H1 (cell line): ENCODE measurements around the gene STRN4. TPM values are rescaled to one million over a fixed set of nuclear protein-coding genes. Genes with fewer than 3 reads are reported as not detected.
A peak's percentile ranks its signal among the peaks of the same experiment; 100 is the strongest.

Experiments used
- CTCF ChIA-PET: fragments of 300-600 bp; sonication (Branson Sonifier 250); formaldehyde crosslinking; loops from one replicate; lab custom pipeline; 2021; ENCODE audit not compliant: partially characterized antibody; lab: Charles Lee
- POLR2A ChIA-PET: fragments of 300-600 bp; sonication (Branson Sonifier 250); formaldehyde crosslinking; loops from one replicate; lab custom pipeline; 2021; ENCODE audit warnings: inconsistent platforms; ENCODE audit not compliant: partially characterized antibody; lab: Charles Lee
- DNase-seq, 2 experiments: peaks; one replicate each; pipeline versions ENCODE4 v3.0.0 to v3.0.0-alpha.2; 2010 to 2022; ENCODE audit warnings: low spot score in 2 of 2, low read depth in 1 of 2, mixed read lengths in 1 of 2
- FAIRE-seq: peaks from 2 replicates; lab custom pipeline; 2011; peaks lifted over from hg19 to GRCh38; lab: Jason Lieb, UNC
- H2AFZ ChIP-seq: 2 replicates; pipeline ENCODE4 v1.8.1; 2012; ENCODE audit warnings: low read length, inconsistent platforms
- H2AK5ac ChIP-seq: 2 replicates; pipeline ENCODE4 v1.6.1; 2013; ENCODE audit warnings: low read depth, low read length
- H2BK120ac ChIP-seq: replicated peaks from 2 replicates; pipeline ENCODE3; 2013; ENCODE audit warnings: low read depth, low read length, inconsistent platforms
- H2BK12ac ChIP-seq: 2 replicates; pipeline ENCODE4 v1.6.1; 2013; ENCODE audit warnings: low read depth, low read length
- H2BK15ac ChIP-seq: 2 replicates; pipeline ENCODE4 v1.6.1; 2013; ENCODE audit warnings: low read length
- H2BK20ac ChIP-seq: 2 replicates; pipeline ENCODE4 v1.6.1; 2013; ENCODE audit warnings: low read length
- H2BK5ac ChIP-seq: 2 replicates; pipeline ENCODE4 v1.6.1; 2013; ENCODE audit warnings: low read depth, low read length
- H3K14ac ChIP-seq: 2 replicates; pipeline ENCODE4 v1.6.1; 2013; ENCODE audit warnings: inconsistent platforms; ENCODE audit not compliant: insufficient read length
- H3K18ac ChIP-seq: 2 replicates; pipeline ENCODE4 v1.6.1; 2013; ENCODE audit warnings: low read length; ENCODE audit errors: extremely low read depth
- H3K23ac ChIP-seq: 2 replicates; pipeline ENCODE4 v1.6.1; 2013; ENCODE audit warnings: inconsistent platforms; ENCODE audit not compliant: insufficient read length
- H3K23me2 ChIP-seq: 2 replicates; pipeline ENCODE4 v1.6.1; 2013; ENCODE audit warnings: low read depth, low read length
- H3K27ac ChIP-seq: 2 replicates; pipeline ENCODE4 v1.6.1; 2011; ENCODE audit warnings: low read depth, low read length, inconsistent platforms
- H3K27me3 ChIP-seq, 4 experiments: replicated peaks in 1 of 4; 1 replicate in 1 of 4; 2 replicates in 3 of 4; pipeline versions ENCODE4 v1.6.1 to v1.8.1; 2011 to 2013; ENCODE audit warnings: low read length in 3 of 4, mild to moderate bottlenecking in 3 of 4, inconsistent platforms in 2 of 4, mixed read lengths in 2 of 4, moderate library complexity in 1 of 4; ENCODE audit not compliant: control insufficient read depth in 3 of 4, insufficient read depth in 3 of 4; ENCODE audit errors: extremely low read depth in 1 of 4
- H3K36me3 ChIP-seq, 4 experiments: 2 replicates each; pipeline versions ENCODE4 v1.6.1 to v1.8.1; 2011 to 2013; ENCODE audit warnings: mild to moderate bottlenecking in 4 of 4, low read length in 3 of 4, moderate library complexity in 2 of 4, control low read depth in 1 of 4, inconsistent platforms in 1 of 4; ENCODE audit not compliant: insufficient read depth in 4 of 4, control insufficient read depth in 2 of 4
- H3K4ac ChIP-seq: replicated peaks from 2 replicates; pipeline ENCODE3; 2013; ENCODE audit warnings: low read length, low read depth, mixed read lengths, inconsistent platforms; ENCODE audit not compliant: insufficient read length
- H3K4me1 ChIP-seq, 4 experiments: replicated peaks in 1 of 4; 1 replicate in 1 of 4; 2 replicates in 3 of 4; pipeline versions ENCODE4 v1.6.1 to v1.8.1; 2011 to 2013; ENCODE audit warnings: low read length in 3 of 4, inconsistent platforms in 2 of 4, mixed read lengths in 1 of 4; ENCODE audit not compliant: insufficient read depth in 4 of 4, control insufficient read depth in 3 of 4
- H3K4me2 ChIP-seq, 2 experiments: 2 replicates each; pipeline versions ENCODE4 v1.6.1 to v1.8.1; 2011 to 2013; ENCODE audit warnings: low read depth in 2 of 2, low read length in 2 of 2, control low read depth in 1 of 2, inconsistent platforms in 1 of 2, mild to moderate bottlenecking in 1 of 2; ENCODE audit not compliant: insufficient read depth in 1 of 2
- H3K4me3 ChIP-seq, 4 experiments: fragments of 200-600, 300-600 bp in 1 of 4; sonication (generic), shearing (Covaris generic), sonication (Bioruptor Twin) in 1 of 4; 2 replicates each; pipeline versions ENCODE4 v1.5.1 to v1.8.1; 2011 to 2016; ENCODE audit warnings: low read length in 4 of 4, low read depth in 3 of 4, control low read depth in 2 of 4, inconsistent platforms in 2 of 4, mild to moderate bottlenecking in 2 of 4, mixed read lengths in 1 of 4, moderate library complexity in 1 of 4; ENCODE audit not compliant: insufficient read depth in 2 of 4; ENCODE audit errors: extremely low read depth in 1 of 4
- H3K56ac ChIP-seq: replicated peaks from 2 replicates; pipeline ENCODE3; 2013; ENCODE audit warnings: low read depth, mild to moderate bottlenecking, mixed read lengths, low read length, inconsistent platforms; ENCODE audit not compliant: insufficient read length
- H3K79me1 ChIP-seq: 2 replicates; pipeline ENCODE4 v1.6.1; 2013; ENCODE audit warnings: low read depth, low read length, control low read depth
- H3K79me2 ChIP-seq, 2 experiments: 2 replicates each; pipeline versions ENCODE4 v1.6.1 to v1.8.1; 2012 to 2013; ENCODE audit warnings: low read length in 2 of 2, mild to moderate bottlenecking in 2 of 2, inconsistent platforms in 1 of 2; ENCODE audit not compliant: insufficient read depth in 2 of 2, control insufficient read depth in 1 of 2
- H3K9ac ChIP-seq, 4 experiments: replicated peaks in 1 of 4; 1 replicate in 1 of 4; 2 replicates in 3 of 4; pipeline versions ENCODE4 v1.6.1 to v1.8.1; 2011 to 2013; ENCODE audit warnings: low read depth in 3 of 4, low read length in 3 of 4, control low read depth in 2 of 4, mild to moderate bottlenecking in 2 of 4, moderate library complexity in 2 of 4, inconsistent platforms in 1 of 4; ENCODE audit errors: extremely low read depth in 1 of 4
- H3K9me3 ChIP-seq, 2 experiments: 2 replicates each; pipeline versions ENCODE4 v1.6.1 to v1.8.1; 2012 to 2013; ENCODE audit warnings: mild to moderate bottlenecking in 2 of 2, moderate library complexity in 2 of 2, control low read depth in 1 of 2, inconsistent platforms in 1 of 2, low read depth in 1 of 2, low read length in 1 of 2, mixed read lengths in 1 of 2; ENCODE audit not compliant: insufficient read depth in 2 of 2
- H4K20me1 ChIP-seq, 2 experiments: replicated peaks in 1 of 2; 2 replicates each; pipeline versions ENCODE3 to v1.8.1; 2011 to 2013; ENCODE audit warnings: inconsistent platforms in 2 of 2, low read length in 2 of 2, mild to moderate bottlenecking in 1 of 2; ENCODE audit not compliant: insufficient read depth in 2 of 2, control insufficient read depth in 1 of 2
- H4K5ac ChIP-seq: 2 replicates; pipeline ENCODE4 v1.6.1; 2013; ENCODE audit warnings: low read length, low read depth, mixed read lengths, inconsistent platforms; ENCODE audit not compliant: insufficient read length
- H4K8ac ChIP-seq: 2 replicates; pipeline ENCODE4 v1.8.0; 2013; ENCODE audit warnings: mild to moderate bottlenecking, moderate library complexity, low read length, inconsistent platforms; ENCODE audit not compliant: insufficient read depth; ENCODE audit errors: extremely low read depth
- H4K91ac ChIP-seq: replicated peaks from 2 replicates; pipeline ENCODE3; 2013; ENCODE audit warnings: low read length, mixed read lengths, inconsistent platforms; ENCODE audit not compliant: insufficient read length
- KDM4A ChIP-seq: IDR thresholded peaks from one replicate; pipeline ENCODE4 v1.7.1; 2012; ENCODE audit warnings: low read depth, mild to moderate bottlenecking, moderate library complexity, low read length, inconsistent platforms; ENCODE audit not compliant: severe bottlenecking
- MAFK ChIP-seq: IDR thresholded peaks from 2 replicates; pipeline ENCODE4 v1.6.1; 2012; ENCODE audit warnings: low read depth, mild to moderate bottlenecking, improper control_type of control experiment, low read length
- NANOG ChIP-seq: IDR thresholded peaks from 2 replicates; pipeline ENCODE4 v1.6.1; 2011; ENCODE audit warnings: low read length, low read depth, mild to moderate bottlenecking, inconsistent platforms; ENCODE audit not compliant: insufficient read depth, poor library complexity, severe bottlenecking
- RAD21 ChIP-seq, 2 experiments: IDR thresholded peaks in 1 of 2; conservative IDR thresholded peaks in 1 of 2; 2 replicates each; pipeline ENCODE4 v1.6.1; 2011; ENCODE audit warnings: low read depth in 2 of 2, low read length in 2 of 2, improper control_type of control experiment in 1 of 2, inconsistent platforms in 1 of 2, mild to moderate bottlenecking in 1 of 2, moderate library complexity in 1 of 2
- RBBP5 ChIP-seq: IDR thresholded peaks from 2 replicates; pipeline ENCODE4 v1.7.1; 2012; ENCODE audit warnings: low read depth, mild to moderate bottlenecking, inconsistent platforms, low read length, moderate library complexity, borderline replicate concordance
- WGBS, 2 experiments: shearing (Covaris generic) in 1 of 2; methylation state at CpG; one replicate each; pipeline versions ENCODE4 v1.1.6 to v1.1.7; 2013 to 2015; ENCODE audit warnings: low lambda C conversion rate in 2 of 2, mixed read lengths in 2 of 2, inconsistent platforms in 1 of 2, low coverage in 1 of 2, missing lambda C conversion rate in 1 of 2; ENCODE audit not compliant: insufficient replicate concordance in 2 of 2, insufficient coverage in 1 of 2, insufficient read length in 1 of 2; ENCODE audit errors: extremely low coverage in 1 of 2, missing lambda C conversion rate in 1 of 2; 5-methylcytosine and 5-hydroxymethylcytosine counted together
- polyA plus RNA-seq, 7 experiments: library from polyadenylated mRNA; depleted of rRNA in 3 of 7; stranded (reverse) in 5 of 7; unstranded in 2 of 7; fragments of >200 nt in 5 of 7; fragments of 200-250 nt in 2 of 7; gene quantifications; 1 replicate in 5 of 7; 2 replicates in 1 of 7; 4 replicates in 1 of 7; pipeline versions ENCODE4 v1.2.1 to v1.2.3, GENCODE V29; 2011 to 2013; ENCODE audit warnings: missing spikeins in 2 of 7, mixed read lengths in 2 of 7
- total RNA-seq: library from RNA; stranded (reverse); fragmentation: NEBNext Ultra II Directional; extraction: Animal tissue kit (Norgen Biotek cat#: 25700); gene quantifications from 2 replicates; pipeline ENCODE4 v1.2.1, GENCODE V29; 2021
- TF ChIP-seq, protein P1 (sequence below), 3 experiments: IDR thresholded peaks; 1 replicate in 2 of 3; 2 replicates in 1 of 3; pipeline versions ENCODE4 v1.5.1 to v1.6.1; 2011; ENCODE audit warnings: low read length in 3 of 3, mild to moderate bottlenecking in 3 of 3, inconsistent platforms in 2 of 3, low read depth in 1 of 3, moderate library complexity in 1 of 3; ENCODE audit not compliant: insufficient read depth in 1 of 3; ENCODE audit errors: control extremely low read depth in 1 of 3

STRN4 gene
- total and polyA plus RNA-seq, 2 of the 8 experiments (the other 6 are each of a cell fraction or from before 2014, with no cell fraction given): 120 to 187 TPM

DNA sequence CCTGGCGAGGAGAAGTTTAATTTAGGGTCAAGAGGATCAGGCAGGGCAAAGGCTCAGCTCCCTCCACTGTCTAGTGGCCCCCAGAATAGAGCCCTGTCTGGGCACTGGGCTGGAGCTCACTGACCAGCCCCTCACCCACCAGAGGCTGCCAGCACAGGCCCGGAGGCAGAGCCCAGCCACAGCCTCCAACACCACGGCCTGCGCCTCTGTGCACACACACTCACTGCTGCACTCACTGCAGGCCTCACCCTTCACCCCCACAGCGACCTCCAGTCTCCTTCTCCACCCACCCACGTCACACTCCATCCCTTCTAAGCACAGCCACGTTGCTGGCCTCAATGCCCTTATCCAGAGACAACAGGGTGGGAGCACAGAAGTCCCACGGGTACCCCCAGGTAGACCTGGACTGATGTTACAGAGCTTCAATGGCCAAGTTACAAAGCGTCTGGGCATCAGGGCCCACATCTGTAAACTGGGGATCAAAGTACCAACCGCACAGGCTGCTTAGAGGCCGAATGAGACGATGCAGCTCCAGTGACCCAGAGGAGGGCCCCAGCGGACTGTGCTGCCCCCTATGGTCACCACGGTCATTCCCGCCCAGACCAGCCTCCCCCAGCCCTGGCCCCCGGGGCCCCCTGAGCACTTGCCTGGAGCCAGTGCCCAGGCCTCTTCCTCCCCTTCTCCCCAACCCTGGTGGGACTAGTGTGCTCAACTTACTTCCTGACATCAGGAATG is 24.8 kb downstream of the STRN4 start:
- Histone ChIP-seq H3K36me3 (peaks cover 14 to 57% (median 45%) of the 10 kb centered on the region in 4 experiments; a peak in 7 of 8 replicates), H2BK120ac (no peak overlapping the region), H3K79me1 (peaks cover 5% of the 10 kb centered on the region; the same call in 1 of the 2 replicates), H4K20me1 (peaks cover 7 to 28% of the 10 kb centered on the region in 2 experiments), H3K27ac (no peak overlapping the region; the same call in 1 of the 2 replicates), H3K9me3 (no peaks in the 10 kb centered on the region), H3K4me2 (no peak overlapping the region), H2BK20ac (no peak overlapping the region), H4K91ac (no peak overlapping the region), H3K4me1 (peaks cover 0 to 9% (median 2%) of the 10 kb centered on the region in 4 experiments; a peak in 6 of 7 replicates), H2AK5ac (no peak overlapping the region), H3K4me3 (no peak overlapping the region), H2BK12ac (no peak overlapping the region), H2BK15ac (no peak overlapping the region), H3K9ac (no peak overlapping the region), H4K5ac (no peak overlapping the region), H3K56ac (no peak overlapping the region), H3K14ac (no peak overlapping the region), H2AFZ (no peak overlapping the region), H3K18ac (no peak overlapping the region), H3K23ac (no peak overlapping the region), H3K27me3 (no peaks in the 10 kb centered on the region), H4K8ac (no peak overlapping the region; the same call in 1 of the 2 replicates), H3K79me2 (peaks cover 0 to under 1% of the 10 kb centered on the region in 2 experiments; a peak in 1 of 4 replicates), H3K23me2 (peaks cover 4% of the 10 kb centered on the region; the same call in 1 of the 2 replicates), H2BK5ac (peak overlapping the region; percentile 63; the same call in 1 of the 2 replicates), H3K4ac (no peak overlapping the region)
- CTCF ChIA-PET: interaction anchor here (0.6 to 15.8 kb wide), 18 partner anchors 9 to 1015 kb away, joined by 3 to 188 read pairs (median 4); no protein-coding TSS in a partner anchor
- DNase-seq: peak in 1 of 2 experiments; percentile 67
- FAIRE-seq: no peak
- TF ChIP-seq MAFK (no peak), KDM4A (no peak), NANOG (no peak), RBBP5 (no peak), RAD21 (IDR thresholded peaks at IDR 0.05 in 1 of 2, conservative IDR thresholded peaks at IDR 0.05 in 1 of 2; ENCODE audit: low read depth in 2 of 2, low read length in 2 of 2) (peak; percentile 42 to 51; a peak in 3 of 4 replicates)
- TF ChIP-seq, protein P1, sequence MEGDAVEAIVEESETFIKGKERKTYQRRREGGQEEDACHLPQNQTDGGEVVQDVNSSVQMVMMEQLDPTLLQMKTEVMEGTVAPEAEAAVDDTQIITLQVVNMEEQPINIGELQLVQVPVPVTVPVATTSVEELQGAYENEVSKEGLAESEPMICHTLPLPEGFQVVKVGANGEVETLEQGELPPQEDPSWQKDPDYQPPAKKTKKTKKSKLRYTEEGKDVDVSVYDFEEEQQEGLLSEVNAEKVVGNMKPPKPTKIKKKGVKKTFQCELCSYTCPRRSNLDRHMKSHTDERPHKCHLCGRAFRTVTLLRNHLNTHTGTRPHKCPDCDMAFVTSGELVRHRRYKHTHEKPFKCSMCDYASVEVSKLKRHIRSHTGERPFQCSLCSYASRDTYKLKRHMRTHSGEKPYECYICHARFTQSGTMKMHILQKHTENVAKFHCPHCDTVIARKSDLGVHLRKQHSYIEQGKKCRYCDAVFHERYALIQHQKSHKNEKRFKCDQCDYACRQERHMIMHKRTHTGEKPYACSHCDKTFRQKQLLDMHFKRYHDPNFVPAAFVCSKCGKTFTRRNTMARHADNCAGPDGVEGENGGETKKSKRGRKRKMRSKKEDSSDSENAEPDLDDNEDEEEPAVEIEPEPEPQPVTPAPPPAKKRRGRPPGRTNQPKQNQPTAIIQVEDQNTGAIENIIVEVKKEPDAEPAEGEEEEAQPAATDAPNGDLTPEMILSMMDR (IDR thresholded peaks at IDR 0.05; ENCODE audit: control extremely low read depth in 1 of 3, insufficient read depth in 1 of 3, low read depth in 1 of 3, low read length in 3 of 3): peak; percentile 61 to 71 (median 61)
- WGBS, 2 experiments: 87% methylated on average over 10 of the region's 16 CpGs; no CpG with 5 or more reads in 1 of the 2 experiments
- POLR2A ChIA-PET: interaction anchor here (1.3 to 1.9 kb wide), 3 partner anchors 11 to 24 kb away, joined by 3 to 4 read pairs (median 3); partner anchors contain the start of gene FKRP
